GM12801 (cell line): ENCODE results near the gene LMNTD2.

Experiments used
- TF ChIP-seq, protein P1 (sequence below): IDR thresholded peaks from one replicate; pipeline ENCODE4 v1.5.1; 2011; ENCODE audit warnings: control low read depth; ENCODE audit not compliant: insufficient read length; ENCODE audit errors: extremely low read depth

LMNTD2 gene

DNA sequence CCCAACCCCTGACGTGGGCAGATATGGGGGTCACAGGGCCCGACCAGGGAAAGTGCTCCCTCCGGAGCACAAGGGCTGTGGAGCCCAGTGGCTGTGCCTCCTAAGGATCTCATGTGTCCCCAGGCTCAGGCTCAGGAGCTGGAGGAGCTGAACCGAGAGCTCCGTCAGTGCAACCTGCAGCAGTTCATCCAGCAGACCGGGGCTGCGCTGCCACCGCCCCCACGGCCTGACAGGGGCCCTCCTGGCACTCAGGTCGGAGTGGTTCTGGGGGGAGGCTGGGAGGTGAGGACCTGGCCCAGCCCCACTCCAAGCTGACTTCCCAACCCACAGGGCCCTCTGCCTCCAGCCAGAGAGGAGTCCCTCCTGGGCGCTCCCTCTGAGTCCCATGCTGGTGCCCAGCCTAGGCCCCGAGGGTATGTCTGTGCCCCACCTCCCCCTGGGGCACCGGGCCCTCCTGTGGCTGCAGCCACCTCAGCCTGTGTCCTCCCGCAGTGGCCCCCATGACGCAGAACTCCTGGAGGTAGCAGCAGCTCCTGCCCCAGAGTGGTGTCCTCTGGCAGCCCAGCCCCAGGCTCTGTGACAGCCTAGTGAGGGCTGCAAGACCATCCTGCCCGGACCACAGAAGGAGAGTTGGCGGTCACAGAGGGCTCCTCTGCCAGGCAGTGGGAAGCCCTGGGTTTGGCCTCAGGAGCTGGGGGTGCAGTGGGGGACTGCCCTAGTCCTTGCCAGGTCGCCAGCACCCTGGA, 2.7 kb upstream of the LMNTD2 start:
- TF ChIP-seq, protein P1, sequence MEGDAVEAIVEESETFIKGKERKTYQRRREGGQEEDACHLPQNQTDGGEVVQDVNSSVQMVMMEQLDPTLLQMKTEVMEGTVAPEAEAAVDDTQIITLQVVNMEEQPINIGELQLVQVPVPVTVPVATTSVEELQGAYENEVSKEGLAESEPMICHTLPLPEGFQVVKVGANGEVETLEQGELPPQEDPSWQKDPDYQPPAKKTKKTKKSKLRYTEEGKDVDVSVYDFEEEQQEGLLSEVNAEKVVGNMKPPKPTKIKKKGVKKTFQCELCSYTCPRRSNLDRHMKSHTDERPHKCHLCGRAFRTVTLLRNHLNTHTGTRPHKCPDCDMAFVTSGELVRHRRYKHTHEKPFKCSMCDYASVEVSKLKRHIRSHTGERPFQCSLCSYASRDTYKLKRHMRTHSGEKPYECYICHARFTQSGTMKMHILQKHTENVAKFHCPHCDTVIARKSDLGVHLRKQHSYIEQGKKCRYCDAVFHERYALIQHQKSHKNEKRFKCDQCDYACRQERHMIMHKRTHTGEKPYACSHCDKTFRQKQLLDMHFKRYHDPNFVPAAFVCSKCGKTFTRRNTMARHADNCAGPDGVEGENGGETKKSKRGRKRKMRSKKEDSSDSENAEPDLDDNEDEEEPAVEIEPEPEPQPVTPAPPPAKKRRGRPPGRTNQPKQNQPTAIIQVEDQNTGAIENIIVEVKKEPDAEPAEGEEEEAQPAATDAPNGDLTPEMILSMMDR: no peak

DNA sequence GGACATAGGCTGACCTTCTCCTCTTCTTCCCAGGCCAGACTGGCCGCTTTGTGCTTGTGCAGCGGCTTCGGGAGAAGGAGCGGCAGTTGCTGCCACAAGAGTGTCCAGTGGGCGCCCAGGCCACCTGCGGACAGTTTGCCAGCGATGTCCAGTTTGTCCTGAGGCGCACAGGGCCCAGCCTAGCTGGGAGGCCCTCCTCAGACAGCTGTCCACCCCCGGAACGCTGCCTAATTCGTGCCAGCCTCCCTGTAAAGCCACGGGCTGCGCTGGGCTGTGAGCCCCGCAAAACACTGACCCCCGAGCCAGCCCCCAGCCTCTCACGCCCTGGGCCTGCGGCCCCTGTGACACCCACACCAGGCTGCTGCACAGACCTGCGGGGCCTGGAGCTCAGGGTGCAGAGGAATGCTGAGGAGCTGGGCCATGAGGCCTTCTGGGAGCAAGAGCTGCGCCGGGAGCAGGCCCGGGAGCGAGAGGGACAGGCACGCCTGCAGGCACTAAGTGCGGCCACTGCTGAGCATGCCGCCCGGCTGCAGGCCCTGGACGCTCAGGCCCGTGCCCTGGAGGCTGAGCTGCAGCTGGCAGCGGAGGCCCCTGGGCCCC, 1.6 kb upstream of the LMNTD2 start:
- TF ChIP-seq, protein P1: no peak

DNA sequence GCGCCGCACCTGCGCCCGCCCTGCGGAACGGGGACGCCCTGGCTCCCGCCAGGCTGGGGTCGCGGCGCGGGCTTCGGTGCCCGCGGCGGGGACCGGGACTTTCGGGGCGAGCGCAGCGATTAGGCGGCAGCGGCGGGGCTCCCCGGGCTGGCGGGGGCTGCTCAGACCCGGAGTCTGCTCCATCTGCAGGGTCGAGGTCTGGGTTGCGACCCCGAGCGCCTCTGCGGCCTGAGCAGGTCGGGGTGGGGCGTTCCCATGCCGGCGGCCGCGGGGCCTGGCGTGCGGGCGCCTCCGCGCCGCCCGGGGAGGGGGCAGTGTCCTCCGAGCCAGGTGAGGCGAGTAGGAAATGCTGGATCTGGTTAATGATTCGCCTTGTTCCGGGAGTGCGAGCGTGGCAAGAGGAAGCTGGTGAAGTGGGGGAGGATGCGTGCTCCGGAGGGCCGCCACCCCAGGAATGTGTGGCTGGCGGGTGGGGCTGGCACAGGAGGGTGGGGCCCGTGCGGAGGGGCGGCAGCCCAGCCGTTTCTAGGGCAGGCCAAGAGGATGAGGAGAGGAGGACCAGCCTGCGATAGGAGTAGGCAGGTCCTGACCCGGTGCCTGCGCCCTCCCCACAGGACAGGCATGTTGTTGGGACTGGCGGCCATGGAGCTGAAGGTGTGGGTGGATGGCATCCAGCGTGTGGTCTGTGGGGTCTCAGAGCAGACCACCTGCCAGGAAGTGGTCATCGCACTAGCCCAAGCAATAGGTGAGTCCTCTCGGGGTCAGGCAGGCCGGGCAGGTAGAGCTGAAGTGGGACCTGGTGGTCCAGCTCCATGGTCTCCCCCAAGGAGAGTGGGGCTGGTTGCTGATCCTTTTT, 838 bp upstream of the LMNTD2 start:
- TF ChIP-seq, protein P1: no peak

DNA sequence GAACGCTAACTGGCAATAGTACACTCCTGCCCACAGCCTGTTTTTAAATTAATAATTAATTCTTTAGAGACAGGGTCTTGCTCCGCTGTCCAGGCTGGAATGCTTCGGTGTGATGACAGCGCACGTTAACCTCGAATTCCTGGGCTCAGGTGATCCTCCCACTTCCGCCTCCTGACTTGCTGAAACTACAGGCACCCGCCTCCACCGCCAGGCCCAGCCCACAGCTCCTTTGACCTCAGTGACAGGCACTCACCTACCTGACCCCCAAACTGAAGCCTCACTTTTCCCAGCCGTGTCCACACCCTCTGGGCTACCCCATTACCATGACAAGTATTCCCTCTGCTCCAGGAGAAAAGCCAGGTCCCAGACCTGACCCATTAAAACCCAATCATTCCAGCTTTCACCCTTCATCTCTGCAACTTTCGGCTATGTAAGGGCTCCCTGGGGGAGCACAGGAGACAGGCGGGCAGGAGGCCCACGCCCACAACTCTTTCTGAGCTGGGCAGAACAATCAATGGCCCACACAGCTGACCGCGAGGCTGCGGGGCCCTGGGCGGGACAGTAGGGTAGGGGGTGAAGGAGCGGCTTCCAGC, 730 bp downstream of the LMNTD2 start:
- TF ChIP-seq, protein P1: no peak

DNA sequence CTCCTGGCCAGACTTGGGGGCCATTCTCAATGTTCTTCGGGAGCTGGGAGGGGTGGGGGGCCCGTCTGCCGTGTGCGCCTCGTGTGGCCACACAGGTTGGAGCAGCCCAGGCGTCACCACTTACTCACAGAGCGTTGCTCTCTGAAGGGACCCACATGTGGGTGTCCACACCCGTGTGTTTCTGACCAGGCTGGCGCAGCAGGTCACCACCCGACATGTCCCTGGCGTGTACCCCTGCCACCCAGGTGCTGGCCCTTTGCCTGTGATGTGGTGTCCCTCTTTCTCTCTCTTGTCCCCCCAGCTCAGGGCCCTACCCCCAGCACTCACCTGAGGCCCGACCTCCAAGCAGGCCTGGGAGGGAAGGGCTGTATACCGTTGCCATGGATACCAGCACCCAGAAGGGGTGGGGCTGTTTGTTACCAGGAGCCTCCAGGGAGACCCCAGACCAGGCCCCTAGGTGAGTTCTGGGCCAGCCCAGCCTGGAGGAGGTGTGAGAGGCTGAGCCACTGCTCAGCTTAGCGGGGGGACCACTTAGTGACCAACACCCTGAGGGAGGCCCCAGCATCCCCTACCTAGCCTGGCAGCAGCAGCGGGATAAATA, 1.4 kb downstream of the LMNTD2 start:
- TF ChIP-seq, protein P1: no peak

DNA sequence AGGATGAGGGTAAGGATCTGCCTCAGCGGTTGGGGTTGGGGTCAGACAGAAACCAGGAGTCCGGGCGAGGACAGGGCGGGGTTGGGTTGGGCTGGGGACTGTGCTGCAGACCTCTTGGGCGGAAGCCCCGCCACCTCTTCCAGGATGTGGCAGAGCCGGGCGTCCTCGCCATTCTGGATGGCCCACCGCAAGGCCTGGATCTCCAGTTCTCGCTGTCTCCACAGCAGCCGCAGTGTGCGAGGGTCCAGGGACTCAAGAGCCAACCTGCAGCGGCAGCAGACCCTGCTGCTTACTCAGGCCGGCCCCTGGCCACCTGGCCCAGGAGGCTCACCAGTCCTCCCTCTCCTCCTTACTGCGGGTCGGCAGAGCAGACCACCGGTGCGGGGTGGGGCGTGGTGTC, 2.0 kb downstream of the LMNTD2 start:
- TF ChIP-seq, protein P1: no peak
